GM19467 (cell line): ENCODE measurements around the gene CYP4Z1.
"Not testable (repeated sequence)": the region's sequence is repeated elsewhere in the genome, so short reads cannot be mapped to it uniquely, and the experiment has no call there.

Experiments used
- ATAC-seq: cut with Tn5 transposase; IDR thresholded peaks from one replicate; pipeline ENCODE4 v1.9.1; 2021; ENCODE audit warnings: mild to moderate bottlenecking, moderate library complexity; ENCODE audit not compliant: unreplicated experiment

CYP4Z1 gene

DNA sequence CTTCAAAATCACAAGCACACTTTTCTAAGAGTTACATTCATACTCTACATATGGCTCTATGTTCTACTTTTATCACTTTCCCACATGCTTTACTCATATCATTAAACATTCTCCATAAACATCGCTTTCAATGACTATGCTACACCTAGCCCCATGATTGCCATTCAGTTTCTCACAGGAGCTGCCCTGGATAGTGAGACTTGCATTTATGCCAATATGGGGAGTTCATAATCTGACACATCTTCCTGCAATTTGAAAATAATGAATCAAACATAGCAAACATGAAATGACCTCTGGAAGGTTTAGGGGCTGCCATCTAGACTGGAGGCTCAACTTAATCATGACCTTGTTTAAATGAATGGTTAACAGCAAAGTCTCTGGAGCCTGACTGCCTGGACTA, 61.2 kb downstream of the CYP4Z1 start:
- no peak for ATAC-seq

DNA sequence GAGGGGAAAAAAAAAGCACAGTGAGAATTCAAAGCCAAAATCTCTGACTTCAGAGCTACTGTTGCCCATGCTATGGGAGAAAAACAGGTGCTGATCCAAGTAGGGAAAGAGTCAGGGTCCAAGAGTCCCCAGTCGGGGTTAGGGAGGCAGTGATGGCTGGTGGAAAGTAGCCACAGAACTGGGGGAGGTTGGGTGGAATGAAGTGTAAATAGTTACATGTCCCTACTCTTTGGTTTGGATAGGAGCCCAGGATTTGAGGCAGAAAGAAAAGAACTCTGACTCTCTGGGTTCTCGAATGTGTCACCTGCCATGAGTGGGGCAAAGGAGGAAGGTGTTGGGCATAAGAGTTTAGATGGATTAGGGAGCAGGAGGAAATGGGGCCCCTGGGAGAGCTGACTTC, 61.8 kb downstream of the CYP4Z1 start:
- ATAC-seq = not testable (repeated sequence)

DNA sequence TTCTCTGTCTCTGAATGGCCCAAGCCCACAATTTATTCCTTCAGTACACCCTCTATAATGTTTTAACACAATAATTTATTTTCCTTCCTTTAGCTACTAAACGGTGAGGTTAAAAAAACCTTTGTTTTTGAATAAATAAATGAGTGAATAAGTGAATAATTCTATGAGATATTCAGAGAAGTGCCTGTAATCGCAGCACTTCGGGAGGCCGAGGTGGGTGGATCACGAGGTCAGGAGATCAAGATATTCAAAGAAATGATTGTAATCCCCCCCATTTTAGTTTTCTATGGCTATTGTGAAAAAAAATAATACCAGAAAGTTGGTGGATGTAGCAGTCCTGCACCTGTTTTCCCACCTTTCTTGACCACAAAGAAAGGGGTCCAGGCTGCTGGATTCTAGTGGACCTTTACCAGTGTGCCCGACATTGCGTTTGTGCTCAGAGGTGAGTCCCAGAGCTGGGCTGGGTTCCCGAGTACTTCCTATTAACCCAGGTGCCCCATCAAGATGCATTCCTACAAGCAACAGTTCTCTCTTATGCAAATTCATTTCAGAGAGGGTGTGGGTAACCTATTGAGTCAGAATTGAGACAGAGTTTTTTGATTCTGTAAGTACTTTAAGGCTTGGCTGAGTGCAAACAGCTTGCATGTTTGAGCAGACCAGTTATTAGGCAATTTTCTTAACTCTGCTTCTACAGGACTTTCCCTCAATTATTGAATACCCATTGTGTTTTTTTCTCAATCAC, 62.6 kb downstream of the CYP4Z1 start:
- ATAC-seq = not testable (repeated sequence)

DNA sequence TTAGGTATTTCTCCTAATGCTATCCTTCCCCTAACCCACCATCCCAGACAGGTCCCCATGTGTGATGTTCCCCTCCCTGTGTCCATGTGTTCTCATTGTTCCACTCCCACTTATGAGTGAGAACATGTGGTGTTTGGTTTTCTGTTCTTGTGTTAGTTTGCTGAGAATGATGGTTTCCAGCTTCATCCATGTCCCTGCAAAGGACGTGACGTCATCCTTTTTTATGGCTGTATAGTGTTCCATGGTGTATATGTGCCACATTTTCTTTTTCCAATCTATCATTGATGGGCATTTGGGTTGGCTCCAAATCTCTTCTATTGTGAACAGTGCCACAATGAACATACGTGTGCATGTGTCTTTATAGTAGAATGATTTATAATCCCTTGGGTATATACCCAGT, 65.6 kb downstream of the CYP4Z1 start:
- ATAC-seq = not testable (repeated sequence)

DNA sequence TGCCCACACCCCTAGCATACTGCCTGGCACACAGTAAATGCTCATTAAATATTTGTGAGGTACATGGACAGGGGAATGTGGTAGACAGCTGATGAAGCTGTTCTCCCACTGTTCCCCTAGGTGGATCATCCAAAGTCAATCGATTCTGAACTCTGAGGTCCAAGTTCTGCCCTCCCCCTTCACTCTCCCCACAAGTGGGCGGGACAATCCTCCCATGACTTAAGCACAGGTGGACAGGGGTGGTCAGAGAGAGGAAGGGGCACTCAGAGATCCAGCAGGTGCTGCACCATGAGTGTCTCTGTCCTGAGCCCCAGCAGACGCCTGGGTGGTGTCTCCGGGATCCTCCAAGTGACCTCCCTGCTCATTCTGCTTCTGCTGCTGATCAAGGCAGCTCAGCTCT, 70.2 kb downstream of the CYP4Z1 start, which contains the start of gene CYP4A22:
Gene CYP4A22, plus strand, starts transcription at position 244 of the 400 bp plus-strand sequence. Its CDS starts 45 bp downstream, at position 289.
- no peak for ATAC-seq

DNA sequence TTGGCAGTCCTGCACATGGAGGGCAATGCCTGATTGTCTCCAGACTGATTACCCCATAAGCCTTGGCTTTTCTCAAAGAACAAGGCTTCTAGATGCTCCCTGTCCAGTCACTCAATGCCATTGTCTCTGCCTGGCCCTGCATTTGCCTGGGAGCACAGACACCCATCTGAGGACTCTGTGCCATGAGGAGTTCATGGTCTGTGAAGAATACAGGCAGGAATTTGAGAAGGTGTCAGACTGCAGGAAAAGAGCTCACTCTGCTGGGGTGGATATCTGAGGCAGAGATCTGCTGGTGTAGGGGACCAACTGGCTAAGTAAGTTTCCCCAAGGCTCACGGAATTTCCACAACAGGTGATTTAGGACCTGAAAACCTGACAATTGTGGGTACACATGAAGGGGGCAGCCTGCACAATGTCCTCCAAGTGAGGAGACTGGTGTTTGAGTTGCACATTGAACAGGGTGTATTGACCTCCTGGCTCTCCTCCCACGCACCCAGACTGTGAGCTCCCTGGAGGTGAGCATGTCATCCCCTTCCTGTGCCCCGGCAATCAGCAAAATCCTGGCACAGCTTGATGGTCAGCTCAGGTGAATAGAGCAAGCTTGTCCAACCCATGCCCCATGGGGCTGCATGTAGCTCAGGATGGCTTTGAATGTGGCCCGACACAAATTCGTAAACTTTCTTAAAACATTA, 71.0 kb downstream of the CYP4Z1 start:
- ATAC-seq = no peak

DNA sequence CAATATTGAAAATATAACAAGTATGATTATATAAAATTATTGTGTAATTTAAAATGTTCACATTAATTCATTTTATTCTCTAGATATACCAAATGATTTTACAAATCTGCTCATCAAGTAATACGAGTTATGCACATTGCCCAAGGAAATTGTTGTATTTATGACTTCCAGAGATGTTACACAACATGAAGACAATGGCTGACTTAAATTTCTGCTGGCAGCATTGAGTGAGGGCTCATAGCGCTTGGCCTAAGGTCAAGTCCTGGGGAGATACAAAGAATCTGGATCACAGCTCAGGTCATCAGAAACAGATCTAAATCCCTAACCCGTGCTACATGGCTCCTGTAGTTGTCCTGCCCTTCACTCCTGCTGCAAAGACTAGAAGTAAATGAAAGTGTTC, 73.3 kb downstream of the CYP4Z1 start:
- not testable (repeated sequence) for ATAC-seq

DNA sequence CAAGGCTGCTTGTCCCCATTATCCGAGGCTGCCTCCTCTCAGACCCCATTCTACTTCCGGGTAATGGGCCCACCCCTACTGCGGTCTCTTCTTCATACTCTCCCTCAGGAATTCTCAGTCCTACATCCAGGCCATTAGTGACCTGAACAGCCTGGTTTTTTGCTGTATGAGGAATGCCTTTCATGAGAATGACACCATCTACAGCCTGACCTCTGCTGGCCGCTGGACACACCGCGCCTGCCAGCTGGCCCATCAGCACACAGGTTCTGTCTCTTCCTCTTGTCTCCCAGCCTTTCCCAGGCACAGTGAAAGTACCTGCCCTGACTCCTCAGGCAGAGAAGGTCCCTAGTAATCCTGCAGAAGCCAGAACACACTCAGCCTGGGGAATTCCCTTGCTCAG, 76.6 kb downstream of the CYP4Z1 start:
- ATAC-seq = not testable (repeated sequence)

DNA sequence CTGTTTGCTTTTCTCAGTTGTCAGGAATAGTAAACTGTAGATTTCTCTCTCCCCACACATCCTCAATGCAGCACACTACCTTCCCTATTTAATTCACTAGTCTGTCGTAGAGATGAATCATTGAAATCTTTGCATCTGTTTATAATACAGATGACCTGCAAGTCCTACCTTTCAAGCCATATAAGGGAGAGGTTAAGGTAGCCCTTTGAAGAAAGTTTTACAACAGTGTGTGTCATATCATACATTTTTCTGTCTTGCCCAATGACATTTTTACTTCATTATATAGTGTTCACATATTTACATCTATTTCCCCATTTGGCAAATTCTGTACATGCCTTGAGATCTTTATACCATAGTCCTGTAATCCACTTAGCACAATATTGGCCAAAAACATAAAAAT, 79.5 kb downstream of the CYP4Z1 start:
- not testable (repeated sequence) for ATAC-seq

DNA sequence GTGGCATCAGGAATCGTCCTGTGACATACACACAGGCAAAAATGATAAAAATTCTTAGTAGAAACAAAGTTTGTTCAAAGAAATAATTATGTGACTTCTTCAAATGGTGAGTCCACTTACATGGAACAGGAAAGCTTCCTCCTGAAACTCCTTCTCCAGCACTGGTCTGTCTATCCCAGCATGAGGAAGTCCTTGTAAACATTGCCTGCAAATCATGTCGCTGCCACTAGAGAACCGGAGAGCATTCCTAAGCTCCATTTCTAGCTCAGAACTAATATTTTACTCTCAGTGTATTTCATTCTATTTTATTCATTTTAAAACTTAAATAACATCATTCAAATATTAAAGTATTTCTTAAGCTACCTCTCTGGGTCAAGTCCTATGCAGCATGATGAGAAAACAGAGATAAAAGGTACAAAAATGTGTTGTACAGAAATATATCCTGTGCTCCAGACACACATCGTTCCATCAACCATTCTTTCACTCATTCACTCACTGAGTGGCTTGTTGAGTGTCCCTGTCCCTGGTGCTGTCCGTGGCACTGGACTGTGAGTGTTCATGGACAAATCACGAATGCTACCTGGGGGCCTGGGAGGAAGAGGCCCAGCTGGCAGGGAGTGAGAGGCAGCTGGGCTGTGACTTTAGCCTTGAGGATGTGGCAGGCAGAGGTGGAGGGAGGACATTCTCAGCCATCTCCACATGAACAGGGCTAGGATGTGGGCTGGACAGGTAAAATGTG, 80.2 kb downstream of the CYP4Z1 start:
- ATAC-seq = no peak

DNA sequence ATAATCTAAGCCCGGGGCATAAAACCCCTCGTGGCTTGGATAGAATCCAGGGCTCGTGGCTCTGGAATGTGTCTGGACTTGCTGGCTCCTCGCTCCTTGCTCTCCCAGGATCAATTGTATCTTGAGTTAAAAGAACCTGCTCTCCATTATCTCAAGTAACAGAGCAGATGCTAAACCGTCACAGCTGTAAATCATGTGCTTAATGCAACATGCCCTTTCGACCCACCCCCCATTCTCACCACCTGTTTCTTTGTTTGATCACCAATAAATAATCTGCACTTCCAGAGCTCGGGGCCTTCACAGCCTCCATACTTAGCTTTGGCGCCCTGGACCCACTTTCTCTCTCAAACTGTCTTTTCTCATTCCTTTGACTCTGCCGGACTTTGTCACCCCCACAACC, 82.1 kb downstream of the CYP4Z1 start:
- ATAC-seq = not testable (repeated sequence)

DNA sequence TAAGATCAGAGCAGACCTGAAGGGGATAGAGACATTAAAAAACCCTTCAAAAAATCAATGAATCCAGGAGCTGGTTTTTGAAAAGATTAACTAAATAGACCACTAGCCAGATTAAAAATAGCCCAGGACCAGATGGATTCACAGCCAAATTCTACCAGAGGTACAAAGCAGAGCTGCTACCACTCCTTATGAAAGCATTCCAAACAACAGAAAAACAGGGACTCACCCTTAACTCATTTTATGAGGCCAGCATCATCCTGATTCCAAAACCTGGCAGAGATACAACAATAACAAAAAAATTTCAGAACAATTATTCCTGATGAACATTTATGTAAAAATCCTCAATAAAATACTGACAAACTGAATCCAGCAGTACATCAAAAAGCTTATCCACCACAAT, 89.4 kb downstream of the CYP4Z1 start:
- ATAC-seq = not testable (repeated sequence)

DNA sequence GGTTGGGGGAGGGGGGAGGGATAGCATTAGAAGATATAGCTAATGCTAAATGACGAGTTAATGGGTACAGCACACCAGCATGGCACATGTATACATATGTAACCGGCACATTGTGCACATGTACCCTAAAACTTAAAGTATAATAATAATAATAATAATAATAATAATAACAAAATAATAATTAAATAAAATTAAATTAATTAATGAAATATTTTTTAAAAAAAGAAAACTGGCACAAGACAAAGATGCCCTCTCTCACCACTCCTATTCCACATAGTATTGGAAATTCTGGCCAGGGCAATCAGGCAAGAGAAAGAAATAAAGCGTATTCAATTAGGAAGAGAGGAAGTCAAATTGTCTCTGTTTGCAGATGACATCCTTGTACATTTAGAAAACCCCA, 90.9 kb downstream of the CYP4Z1 start:
- ATAC-seq = not testable (repeated sequence)

DNA sequence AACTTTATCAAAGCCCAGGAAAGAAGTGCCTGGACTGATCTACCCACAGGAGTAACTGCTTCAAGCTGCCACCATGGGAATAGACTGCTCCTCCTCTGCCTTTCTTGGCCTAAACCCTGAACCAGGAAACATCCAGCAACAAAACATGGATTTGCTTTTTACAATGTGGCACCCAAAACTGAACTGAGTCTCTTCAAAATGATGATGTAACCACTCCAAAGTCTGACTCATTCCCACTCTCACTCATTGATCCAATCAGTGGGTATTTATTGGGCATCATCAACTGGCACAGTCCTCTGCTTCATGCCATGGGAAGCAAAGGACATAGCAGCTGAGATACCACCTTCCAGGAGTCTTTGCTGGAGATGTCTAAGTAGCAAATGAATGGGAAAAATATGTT, 93.7 kb downstream of the CYP4Z1 start:
- ATAC-seq = no peak

DNA sequence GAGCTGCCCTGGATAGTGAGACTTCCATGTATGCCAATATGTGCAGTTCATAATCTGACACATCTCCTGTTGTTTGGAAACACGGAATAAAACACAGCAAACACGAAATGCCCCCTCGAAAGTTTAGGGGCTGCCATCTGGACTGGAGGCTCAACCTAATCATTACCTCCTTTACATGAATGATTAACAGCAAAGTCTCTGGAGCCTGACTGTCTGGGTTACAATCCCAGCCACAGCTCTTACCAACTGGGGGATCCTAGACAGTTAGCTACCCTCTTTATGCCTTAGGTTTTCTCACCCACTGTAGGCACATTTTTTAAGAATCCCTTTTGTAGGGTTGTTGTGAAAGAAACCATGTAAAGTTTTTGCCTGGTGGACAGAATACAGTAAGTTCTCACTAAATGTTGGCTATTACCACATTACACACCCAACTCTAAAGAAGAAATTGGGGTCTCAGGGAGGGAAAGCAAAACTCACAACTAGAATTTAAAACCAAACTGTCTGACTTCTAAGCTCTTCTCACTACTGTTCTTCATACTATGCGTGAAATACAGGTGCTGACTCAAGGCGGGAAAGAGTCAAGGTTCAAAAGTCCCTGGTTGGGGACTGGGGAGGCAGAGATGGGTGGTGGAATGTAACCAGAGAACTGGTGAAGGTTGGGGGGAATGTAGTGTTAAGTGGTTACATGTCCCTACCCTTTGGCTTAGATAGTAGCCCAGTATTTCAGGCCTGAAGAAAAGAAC, 94.4 kb downstream of the CYP4Z1 start:
- ATAC-seq = no peak

DNA sequence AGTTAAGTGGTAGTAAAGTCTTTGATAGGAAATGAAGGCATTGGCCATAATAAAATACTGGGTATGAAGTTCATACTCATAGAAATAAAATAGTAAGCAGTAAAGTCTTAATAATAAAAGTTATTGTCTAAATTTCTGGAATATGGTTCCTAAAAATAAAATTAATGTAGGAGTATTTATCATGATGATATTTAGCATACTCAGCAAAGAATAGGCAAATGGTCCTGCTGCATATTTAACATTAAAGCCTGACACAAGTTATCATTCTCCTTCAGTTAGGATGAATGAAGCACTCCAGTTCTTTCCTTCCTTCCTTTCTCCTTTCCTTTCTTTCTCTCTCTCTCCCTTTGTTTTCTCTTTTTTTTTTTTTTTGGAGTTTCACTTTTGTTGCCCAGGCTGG, 97.5 kb downstream of the CYP4Z1 start:
- ATAC-seq = no peak
